T-cell (primary cell): Measurements from ENCODE around the gene HOXD13. TPM values are rescaled to one million over a fixed set of nuclear protein-coding genes. Genes with fewer than 3 reads are reported as not detected.

ENCODE experiments used
- ATAC-seq, 4 experiments: fragments of 200-7000 bp in 3 of 4; fragments of 150-1000 bp in 1 of 4; cut with Tn5 transposase; replicated peaks in 1 of 4; 1 replicate in 3 of 4; 2 replicates in 1 of 4; pipeline ENCODE4 v1.10.0; 2021; ENCODE audit warnings: moderate library complexity in 3 of 4, mild to moderate bottlenecking in 2 of 4, moderate number of reproducible peaks in 1 of 4
- CTCF ChIA-PET, 2 donors: fragments of 300-600 bp; sonication (Branson Sonifier 250); formaldehyde crosslinking; loops; one replicate each; lab custom pipeline; 2022; ENCODE audit warnings: antibody characterized with exemption in 2 of 2; lab: Charles Lee
- POLR2A ChIA-PET, 2 donors: fragments of 300-600 bp; sonication (Branson Sonifier 250); formaldehyde crosslinking; loops; one replicate each; lab custom pipeline; 2022; ENCODE audit warnings: antibody characterized with exemption in 2 of 2; lab: Charles Lee
- DNase-seq, 35 experiments: peaks; one replicate each; pipeline versions ENCODE4 v3.0.0 to v3.0.0-alpha.2; 2013 to 2023
- H3K27ac ChIP-seq: one replicate; pipeline ENCODE4 v1.5.1; 2013; ENCODE audit warnings: low read length
- H3K27me3 ChIP-seq, 2 experiments: replicated peaks in 1 of 2; 1 replicate in 1 of 2; 2 replicates in 1 of 2; pipeline versions ENCODE4 v1.6.1 to v1.7.0; 2013; ENCODE audit warnings: low read length in 1 of 2, mixed read lengths in 1 of 2; ENCODE audit not compliant: control insufficient read depth in 2 of 2, insufficient read depth in 2 of 2; ENCODE audit errors: extremely low read depth in 1 of 2
- H3K36me3 ChIP-seq, 2 donors: 1 replicate in 1 of 2; 2 replicates in 1 of 2; pipeline versions ENCODE4 v1.6.1 to v1.7.0; 2013; ENCODE audit warnings: low read length in 1 of 2; ENCODE audit not compliant: control insufficient read depth in 2 of 2, insufficient read depth in 1 of 2; ENCODE audit errors: extremely low read depth in 1 of 2
- H3K4me1 ChIP-seq, 2 experiments: 1 replicate in 1 of 2; 2 replicates in 1 of 2; pipeline versions ENCODE4 v1.6.1 to v1.7.0; 2013; ENCODE audit warnings: low read length in 2 of 2, mixed read lengths in 1 of 2; ENCODE audit not compliant: insufficient read depth in 2 of 2, control insufficient read depth in 1 of 2; ENCODE audit errors: extremely low read depth in 1 of 2
- H3K4me3 ChIP-seq, 2 donors: 1 replicate in 1 of 2; 2 replicates in 1 of 2; pipeline versions ENCODE4 v1.5.1 to v1.7.0; 2013; ENCODE audit warnings: mild to moderate bottlenecking in 2 of 2, low read length in 1 of 2, moderate library complexity in 1 of 2; ENCODE audit not compliant: control insufficient read depth in 1 of 2; ENCODE audit errors: extremely low read depth in 1 of 2
- H3K9me3 ChIP-seq: 2 replicates; pipeline ENCODE4 v1.7.0; 2013
- H3K27ac Mint-ChIP-seq, 2 donors: one replicate each; pipeline ENCODE4 v1.8.0; 2020 to 2021; ENCODE audit warnings: mild to moderate bottlenecking in 2 of 2, mixed read lengths in 2 of 2
- H3K27me3 Mint-ChIP-seq, 2 donors: one replicate each; pipeline ENCODE4 v1.8.0; 2021 to 2022; ENCODE audit warnings: mixed read lengths in 2 of 2
- H3K36me3 Mint-ChIP-seq: one replicate; pipeline ENCODE4 v1.8.0; 2021; ENCODE audit warnings: mixed read lengths
- H3K4me1 Mint-ChIP-seq, 3 donors: one replicate each; pipeline ENCODE4 v1.8.0; 2020 to 2022; ENCODE audit warnings: mixed read lengths in 3 of 3, mild to moderate bottlenecking in 1 of 3
- H3K4me3 Mint-ChIP-seq, 3 donors: one replicate each; pipeline ENCODE4 v1.8.0; 2020 to 2022; ENCODE audit warnings: mild to moderate bottlenecking in 3 of 3, mixed read lengths in 3 of 3, moderate library complexity in 3 of 3
- H3K9me3 Mint-ChIP-seq, 3 donors: one replicate each; pipeline ENCODE4 v1.8.0; 2020 to 2022; ENCODE audit warnings: mixed read lengths in 3 of 3
- WGBS: methylation state at CpG from one replicate; pipeline ENCODE4 v1.1.5; 2013; ENCODE audit warnings: missing lambda C conversion rate; ENCODE audit not compliant: insufficient coverage; 5-methylcytosine and 5-hydroxymethylcytosine counted together
- total RNA-seq, 35 experiments: library from RNA in 6 of 35; stranded (reverse) in 6 of 35; fragments of 120-200 nt in 1 of 35; gene quantifications; one replicate each; pipeline versions ENCODE4 v1.2.1 to v1.2.4 and lab custom pipeline; 2013 to 2026

The HOXD13 gene
- total RNA-seq, 5 donors from 2014 or later (not counting 1 experiment from before 2014, with no cell fraction given) = not detected

- WGBS = 3% methylated on average over 12 of the region's 16 CpGs
- no peak overlapping the region for H3K4me3 ChIP-seq
- DNase-seq = no peak
- peaks cover 15 to 18% (median 17%) of the 10 kb centered on the region in 3 donors for H3K4me1 Mint-ChIP-seq
- H3K36me3 ChIP-seq = no peaks in the 10 kb centered on the region
- H3K36me3 Mint-ChIP-seq = no peaks in the 10 kb centered on the region
- H3K27ac Mint-ChIP-seq = no peak overlapping the region
- CTCF ChIA-PET = interaction anchor here (0.6 to 1.8 kb wide), 5 partner anchors 10 to 1770 kb away, joined by 3 to 8 read pairs (median 6); no protein-coding TSS in a partner anchor
- peaks cover 4 to 13% of the 10 kb centered on the region in 2 experiments for H3K4me1 ChIP-seq
- POLR2A ChIA-PET = interaction anchor here in 1 of 2 donors (0.5 to 0.6 kb wide), 2 partner anchors 905 to 1749 kb away, joined by 3 to 4 read pairs; no protein-coding TSS in a partner anchor
- no peak overlapping the region for H3K4me3 Mint-ChIP-seq
- H3K27me3 ChIP-seq = peaks cover 21 to 72% of the 10 kb centered on the region in 2 experiments
- H3K27ac ChIP-seq = no peak overlapping the region
- H3K27me3 Mint-ChIP-seq = peaks cover 57 to 81% of the 10 kb centered on the region in 2 donors
- no peaks in the 10 kb centered on the region for H3K9me3 Mint-ChIP-seq
- no peak for ATAC-seq
- no peaks in the 10 kb centered on the region for H3K9me3 ChIP-seq
Measured at GRCh38 chr2:176111309-176111663, 18.8 kb downstream of the HOXD13 start.

DNA sequence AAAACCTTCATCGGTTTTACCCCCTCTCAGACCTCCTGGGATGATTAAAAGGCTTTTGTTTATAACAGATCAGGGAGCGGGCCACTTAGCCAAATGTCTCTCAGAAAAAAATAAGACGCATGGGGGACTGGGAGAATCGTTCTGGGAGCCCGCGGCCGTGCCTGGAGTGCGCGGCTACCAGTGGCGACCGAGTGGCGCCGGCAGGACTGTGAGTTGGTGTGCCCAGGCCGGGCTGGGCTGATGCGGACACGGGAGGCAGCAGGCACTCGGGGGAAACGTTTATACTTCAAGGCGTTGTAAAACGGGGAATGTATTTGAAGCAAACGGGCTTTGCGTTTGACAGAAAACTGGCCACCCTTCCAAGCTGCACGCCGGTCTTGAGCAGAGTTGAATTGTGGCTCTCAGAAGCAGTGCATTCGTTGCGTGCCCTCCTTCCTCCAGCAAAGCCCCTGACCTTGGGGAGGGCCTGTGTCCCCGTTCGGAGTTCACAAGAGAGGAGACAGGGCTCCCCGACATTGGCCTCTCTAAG lies 19.4 kb downstream of the HOXD13 start:
- no peaks in the 10 kb centered on the region for H3K9me3 Mint-ChIP-seq
- CTCF ChIA-PET = interaction anchor here in 1 of 2 donors (1.8 kb wide), 1 partner anchor 1771 kb away, joined by 7 read pairs; no protein-coding TSS in a partner anchor
- peaks cover 14 to 15% (median 14%) of the 10 kb centered on the region in 3 donors for H3K4me1 Mint-ChIP-seq
- Histone ChIP-seq H3K27me3 (peaks cover 26 to 73% of the 10 kb centered on the region in 2 experiments), H3K36me3 (no peaks in the 10 kb centered on the region), H3K9me3 (no peaks in the 10 kb centered on the region), H3K27ac (no peak overlapping the region), H3K4me1 (peaks cover 0 to 8% of the 10 kb centered on the region in 2 experiments), H3K4me3 (no peak overlapping the region)
- no peak for DNase-seq
- POLR2A ChIA-PET = no interaction called here
- no peaks in the 10 kb centered on the region for H3K36me3 Mint-ChIP-seq
- H3K27ac Mint-ChIP-seq = no peak overlapping the region
- no peak overlapping the region for H3K4me3 Mint-ChIP-seq
- WGBS = 8% methylated on average over 26 of the region's 29 CpGs
- H3K27me3 Mint-ChIP-seq = peaks cover 61 to 85% of the 10 kb centered on the region in 2 donors
- no peak for ATAC-seq

DNA sequence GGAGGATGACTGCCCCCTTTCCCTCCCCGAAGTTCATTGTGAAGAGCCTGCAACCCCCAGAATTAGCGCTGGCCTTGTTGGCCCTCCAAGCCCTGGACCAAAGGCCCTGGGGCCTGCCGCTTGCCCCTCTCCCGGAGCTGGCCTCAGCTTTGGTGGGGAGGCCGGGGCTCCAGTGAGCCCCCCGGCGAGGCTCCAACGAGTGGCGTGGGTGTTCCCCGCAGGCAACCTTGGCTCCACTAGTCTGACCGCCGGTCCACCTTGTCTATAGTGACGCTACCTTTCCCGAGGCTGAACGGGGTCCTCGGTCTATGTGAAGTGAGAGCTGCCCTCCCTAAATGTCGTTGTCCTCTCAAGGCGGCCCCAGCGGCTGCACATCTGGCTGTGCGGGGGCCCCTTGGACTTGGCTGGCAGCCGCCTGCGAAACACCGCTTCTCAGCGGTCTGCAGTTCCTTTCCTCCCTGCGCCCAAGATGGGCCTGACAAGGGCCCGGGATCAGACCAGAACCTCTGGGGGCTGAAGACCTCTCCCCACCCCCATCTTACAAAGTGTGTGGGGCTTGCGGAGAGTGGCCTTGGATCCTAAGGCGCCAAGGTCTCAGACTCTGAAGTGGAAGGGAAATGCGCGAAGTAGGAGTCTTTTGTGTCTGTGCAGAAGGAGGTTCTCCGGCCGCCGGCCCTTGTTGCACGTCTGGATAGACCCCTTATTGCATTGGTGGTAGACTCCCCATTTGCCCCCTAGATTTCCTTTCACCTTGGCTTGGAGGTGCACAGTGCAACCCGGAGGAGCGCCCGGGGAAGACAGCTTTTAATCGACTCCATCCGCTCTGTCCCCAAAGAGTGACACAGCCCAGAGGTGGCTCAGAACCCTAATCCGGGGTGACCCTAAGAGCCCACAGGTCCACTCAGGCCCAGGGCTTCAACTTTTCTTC lies 20.1 kb downstream of the HOXD13 start:
- POLR2A ChIA-PET = no interaction called here
- ATAC-seq (no peak), DNase-seq (no peak)
- H3K9me3 Mint-ChIP-seq = no peaks in the 10 kb centered on the region
- H3K27me3 ChIP-seq = peaks cover 28 to 75% of the 10 kb centered on the region in 2 experiments
- CTCF ChIA-PET = interaction anchor here (0.6 to 0.7 kb wide), 4 partner anchors 15 to 539 kb away, joined by 3 to 7 read pairs (median 3); no protein-coding TSS in a partner anchor
- peaks cover 0 to 3% of the 10 kb centered on the region in 2 experiments for H3K4me1 ChIP-seq
- H3K4me3 Mint-ChIP-seq = no peak overlapping the region
- H3K4me1 Mint-ChIP-seq = peaks cover 11 to 17% (median 12%) of the 10 kb centered on the region in 3 donors
- H3K27me3 Mint-ChIP-seq = peaks cover 66 to 87% of the 10 kb centered on the region in 2 donors
- 9% methylated on average over 31 of the region's 40 CpGs for WGBS
- H3K36me3 ChIP-seq = no peaks in the 10 kb centered on the region
- H3K36me3 Mint-ChIP-seq = no peaks in the 10 kb centered on the region
- no peak overlapping the region for H3K27ac Mint-ChIP-seq
- H3K4me3 ChIP-seq = no peak overlapping the region
- H3K27ac ChIP-seq = no peak overlapping the region
- H3K9me3 ChIP-seq = no peaks in the 10 kb centered on the region

- Mint-ChIP-seq H3K4me1 (peaks cover 7 to 15% (median 8%) of the 10 kb centered on the region in 3 donors), H3K27ac (no peak overlapping the region), H3K27me3 (peaks cover 75 to 93% of the 10 kb centered on the region in 2 donors), H3K4me3 (no peak overlapping the region), H3K36me3 (peaks cover 3% of the 10 kb centered on the region), H3K9me3 (peaks cover 2 to 3% (median 3%) of the 10 kb centered on the region in 3 donors)
- Histone ChIP-seq H3K9me3 (no peaks in the 10 kb centered on the region), H3K27ac (no peak overlapping the region), H3K4me1 (peaks cover 0 to 7% of the 10 kb centered on the region in 2 experiments), H3K27me3 (peaks cover 33 to 79% of the 10 kb centered on the region in 2 experiments), H3K4me3 (no peak overlapping the region), H3K36me3 (no peaks in the 10 kb centered on the region)
- 12% methylated on average over 16 of the region's 26 CpGs for WGBS
- DNase-seq (no peak), ATAC-seq (no peak)
- POLR2A ChIA-PET = interaction anchor here (0.5 to 0.6 kb wide), 2 partner anchors 1357 to 1754 kb away, joined by 3 read pairs; no protein-coding TSS in a partner anchor
- CTCF ChIA-PET = no interaction called here
Measured at GRCh38 chr2:176114120-176114929, 21.8 kb downstream of the HOXD13 start.

- H3K27ac ChIP-seq = no peak overlapping the region
- H3K9me3 ChIP-seq = no peaks in the 10 kb centered on the region
- no peaks in the 10 kb centered on the region for H3K36me3 ChIP-seq
- H3K27me3 ChIP-seq = peaks cover 31 to 76% of the 10 kb centered on the region in 2 experiments
- Mint-ChIP-seq H3K27ac (no peak overlapping the region), H3K27me3 (peaks cover 75 to 93% of the 10 kb centered on the region in 2 donors), H3K9me3 (peaks cover 2 to 3% (median 3%) of the 10 kb centered on the region in 3 donors), H3K4me1 (peaks cover 6 to 11% (median 6%) of the 10 kb centered on the region in 3 donors), H3K4me3 (no peak overlapping the region), H3K36me3 (peaks cover 3% of the 10 kb centered on the region)
- H3K4me3 ChIP-seq = no peak overlapping the region
- WGBS = 5% methylated on average over 5 of the region's 16 CpGs
- ChIA-PET CTCF (no interaction called here), POLR2A (no interaction called here)
- peaks cover 0 to 7% of the 10 kb centered on the region in 2 experiments for H3K4me1 ChIP-seq
- no peak for DNase-seq
- no peak for ATAC-seq
Measured at GRCh38 chr2:176114930-176115625, 22.6 kb downstream of the HOXD13 start.
